VCaP (cell line): Measurements from ENCODE around the gene DOCK6.
A peak's percentile ranks its signal among the peaks of the same experiment; 100 is the strongest.
"Not testable (repeated sequence)": the region's sequence is repeated elsewhere in the genome, so short reads cannot be mapped to it uniquely, and the experiment has no call there.

Source experiments
- H3K27ac ChIP-seq: fragments of 450-650 bp; 2 replicates; pipeline ENCODE4 v1.5.1; 2017
- CTCF ChIP-seq: fragments of 450-650 bp; conservative IDR thresholded peaks from 2 replicates; pipeline ENCODE4 v1.5.1; 2017; ENCODE audit warnings: mild to moderate bottlenecking, moderate library complexity

The DOCK6 gene

GRCh38 chr19:11164879-11165406, 97.4 kb downstream of the DOCK6 start:
- TF ChIP-seq CTCF, result no peak
- no peak overlapping the region for H3K27ac ChIP-seq

- H3K27ac ChIP-seq, result no peak overlapping the region
- no peak for TF ChIP-seq CTCF
These were observed 98.0 kb downstream of the DOCK6 start for GRCh38 chr19:11164296-11164695.

GRCh38 chr19:11160440-11160768, 101.9 kb downstream of the DOCK6 start:
- not testable (repeated sequence) for H3K27ac ChIP-seq

- no peak for TF ChIP-seq CTCF
- H3K27ac ChIP-seq, result no peak overlapping the region
These were observed 102.5 kb downstream of the DOCK6 start for GRCh38 chr19:11159598-11160439.

- peak within 1 kb of the TSS; percentile 68; the same call in 1 of the 2 replicates for H3K27ac ChIP-seq
- TF ChIP-seq CTCF, result no peak
These were observed 106.8 kb downstream of the DOCK6 start, which contains the start of gene SPC24 for GRCh38 chr19:11155373-11156120. SPC24 (minus strand) TSS chr19:11155782; CDS start chr19:11155776, 6 bp downstream.

GRCh38 chr19:11154683-11155047, 107.7 kb downstream of the DOCK6 start:
- peak overlapping the region; percentile 68; the same call in 1 of the 2 replicates for H3K27ac ChIP-seq
- no peak for TF ChIP-seq CTCF

GRCh38 chr19:11152318-11153062, 109.8 kb downstream of the DOCK6 start:
- peak overlapping the region; percentile 79 for H3K27ac ChIP-seq
- no peak for TF ChIP-seq CTCF
